ENCODE results near the gene TBXA2R.

The TBXA2R gene

GRCh38 chr19:3636962-3637361, 30.3 kb upstream of the TBXA2R start:
- Histone ChIP-seq H3K27ac (no peak overlapping the region), H3K27me3 (ENCODE audit: insufficient read depth, low read depth) (no peaks in the 10 kb centered on the region), H4K20me1 (ENCODE audit: insufficient read depth) (no peaks in the 10 kb centered on the region), H3K36me3 (ENCODE audit: insufficient read depth) (no peaks in the 10 kb centered on the region), H3K4me1 (ENCODE audit: low read depth, poor library complexity, severe bottlenecking) (no peaks in the 10 kb centered on the region), H3K4me2 (no peak overlapping the region), H3K9ac (no peak overlapping the region), H3K79me2 (ENCODE audit: insufficient read depth, low read depth) (no peaks in the 10 kb centered on the region), H2AFZ (ENCODE audit: low read depth) (no peak overlapping the region), H3K4me3 (IDR thresholded peaks at IDR 0.05; ENCODE audit: insufficient read depth, low read depth, low read length) (no peak overlapping the region)
- no peak for TF ChIP-seq CTCF (conservative IDR thresholded peaks at IDR 0.05; ENCODE audit: low read depth, low read length)

GRCh38 chr19:3636506-3636905, 29.8 kb upstream of the TBXA2R start:
- no peaks in the 10 kb centered on the region for H3K4me1 ChIP-seq (ENCODE audit: low read depth, poor library complexity, severe bottlenecking)
- TF ChIP-seq CTCF (conservative IDR thresholded peaks at IDR 0.05; ENCODE audit: low read depth, low read length): no peak
- no peak overlapping the region for H3K9ac ChIP-seq
- H2AFZ ChIP-seq (ENCODE audit: low read depth): no peak overlapping the region
- no peak overlapping the region for H3K4me2 ChIP-seq
- H4K20me1 ChIP-seq (ENCODE audit: insufficient read depth): no peaks in the 10 kb centered on the region
- H3K4me3 ChIP-seq (IDR thresholded peaks at IDR 0.05; ENCODE audit: insufficient read depth, low read depth, low read length): no peak overlapping the region
- no peaks in the 10 kb centered on the region for H3K27me3 ChIP-seq (ENCODE audit: insufficient read depth, low read depth)
- H3K36me3 ChIP-seq (ENCODE audit: insufficient read depth): no peaks in the 10 kb centered on the region
- no peaks in the 10 kb centered on the region for H3K79me2 ChIP-seq (ENCODE audit: insufficient read depth, low read depth)
- no peak overlapping the region for H3K27ac ChIP-seq

GRCh38 chr19:3634496-3635045, 27.9 kb upstream of the TBXA2R start:
- H3K9ac ChIP-seq: no peak overlapping the region
- no peak overlapping the region for H3K4me3 ChIP-seq (IDR thresholded peaks at IDR 0.05; ENCODE audit: insufficient read depth, low read depth, low read length)
- no peaks in the 10 kb centered on the region for H3K27me3 ChIP-seq (ENCODE audit: insufficient read depth, low read depth)
- TF ChIP-seq CTCF (conservative IDR thresholded peaks at IDR 0.05; ENCODE audit: low read depth, low read length): no peak
- H3K27ac ChIP-seq: no peak overlapping the region
- H4K20me1 ChIP-seq (ENCODE audit: insufficient read depth): no peaks in the 10 kb centered on the region
- no peaks in the 10 kb centered on the region for H3K4me1 ChIP-seq (ENCODE audit: low read depth, poor library complexity, severe bottlenecking)
- no peaks in the 10 kb centered on the region for H3K36me3 ChIP-seq (ENCODE audit: insufficient read depth)
- H3K79me2 ChIP-seq (ENCODE audit: insufficient read depth, low read depth): no peaks in the 10 kb centered on the region
- no peak overlapping the region for H3K4me2 ChIP-seq
- no peak overlapping the region for H2AFZ ChIP-seq (ENCODE audit: low read depth)

GRCh38 chr19:3633559-3633988, 26.9 kb upstream of the TBXA2R start:
- Histone ChIP-seq H3K36me3 (ENCODE audit: insufficient read depth) (no peaks in the 10 kb centered on the region), H3K4me1 (ENCODE audit: low read depth, poor library complexity, severe bottlenecking) (no peaks in the 10 kb centered on the region), H3K9ac (no peak overlapping the region), H3K27me3 (ENCODE audit: insufficient read depth, low read depth) (no peaks in the 10 kb centered on the region), H4K20me1 (ENCODE audit: insufficient read depth) (no peaks in the 10 kb centered on the region), H3K4me2 (no peak overlapping the region), H3K27ac (no peak overlapping the region), H2AFZ (ENCODE audit: low read depth) (no peak overlapping the region), H3K79me2 (ENCODE audit: insufficient read depth, low read depth) (no peaks in the 10 kb centered on the region), H3K4me3 (IDR thresholded peaks at IDR 0.05; ENCODE audit: insufficient read depth, low read depth, low read length) (no peak overlapping the region)
- TF ChIP-seq CTCF (conservative IDR thresholded peaks at IDR 0.05; ENCODE audit: low read depth, low read length): no peak

Data from KMS-11 (cell line).